ENCODE measurements around the gene SLC35F4.

- TF ChIP-seq CTCF (IDR thresholded peaks at IDR 0.05; ENCODE audit: insufficient read depth, low read length): no peak
- no peak for TF ChIP-seq POLR2AphosphoS5 (IDR thresholded peaks at IDR 0.05; ENCODE audit: low read depth)
- TF ChIP-seq GABPA (IDR thresholded peaks at IDR 0.05; ENCODE audit: low read depth): no peak
Observed at GRCh38 chr14:57875985-57876384, 10.1 kb upstream of the SLC35F4 start.
